Measurements from ENCODE around the gene CPLX3.

Gene CPLX3

DNA sequence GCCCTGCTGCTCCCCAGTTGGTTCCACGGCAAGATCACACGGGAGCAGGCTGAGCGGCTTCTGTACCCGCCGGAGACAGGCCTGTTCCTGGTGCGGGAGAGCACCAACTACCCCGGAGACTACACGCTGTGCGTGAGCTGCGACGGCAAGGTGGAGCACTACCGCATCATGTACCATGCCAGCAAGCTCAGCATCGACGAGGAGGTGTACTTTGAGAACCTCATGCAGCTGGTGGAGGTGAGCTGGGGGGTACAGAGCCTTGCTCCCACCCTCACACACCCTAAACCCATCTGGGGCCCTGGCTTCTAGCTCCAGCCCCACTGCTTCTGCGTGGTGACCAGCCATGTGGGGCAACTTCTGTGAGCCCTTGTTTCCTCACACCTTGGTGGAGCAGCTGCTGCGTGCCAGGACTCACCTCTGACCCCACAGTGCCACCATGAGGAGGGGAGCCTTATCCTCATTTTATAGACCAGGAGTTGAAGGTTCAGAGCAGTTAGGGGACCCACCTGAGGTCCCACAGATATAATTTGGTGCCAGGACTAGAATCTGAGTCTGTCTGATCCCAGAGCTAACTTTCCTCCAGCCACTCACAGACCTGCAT, 27.1 kb upstream of the CPLX3 start:
- no peak overlapping the region for H3K9ac ChIP-seq (ENCODE audit: low read length)

DNA sequence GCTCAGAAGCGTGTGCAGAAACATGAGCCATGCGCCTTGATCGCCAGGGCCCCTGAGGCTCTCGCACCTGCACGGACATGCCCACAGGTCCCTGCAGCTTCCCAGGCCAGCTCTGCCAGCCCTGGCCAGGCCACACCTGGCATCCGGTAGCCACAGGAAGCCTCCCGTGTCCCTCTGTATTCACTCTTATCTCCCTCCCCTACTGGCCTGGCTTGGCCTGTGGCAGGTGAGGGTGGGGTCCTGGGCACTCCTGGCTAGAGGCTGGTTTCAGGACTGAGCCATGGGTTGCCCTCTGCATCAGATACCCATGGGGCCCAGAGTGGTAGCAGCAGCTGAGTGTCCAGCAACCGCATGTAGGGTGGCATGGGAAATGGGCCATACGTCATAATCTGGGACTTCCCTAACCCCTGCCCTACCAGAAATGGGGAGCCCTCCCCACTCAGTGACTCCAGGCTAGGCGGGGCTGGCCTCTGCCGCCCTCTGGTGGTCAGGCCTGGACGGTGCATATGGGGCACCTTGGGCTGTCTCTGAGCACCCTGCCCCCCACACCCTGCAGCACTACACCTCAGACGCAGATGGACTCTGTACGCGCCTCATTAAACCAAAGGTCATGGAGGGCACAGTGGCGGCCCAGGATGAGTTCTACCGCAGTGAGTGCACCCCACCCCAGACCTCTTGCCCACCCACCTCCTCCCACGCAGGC, 26.4 kb upstream of the CPLX3 start:
- no peak overlapping the region for H3K4me3 ChIP-seq (ENCODE audit: low read depth in 1 of 2, low read length in 2 of 2)
- H3K4me1 ChIP-seq (ENCODE audit: insufficient read depth, low read length) = peaks cover 11% of the 10 kb centered on the region
- no peak overlapping the region for H3K9ac ChIP-seq (ENCODE audit: low read length)
- H3K36me3 ChIP-seq (ENCODE audit: insufficient read depth, low read length) = peaks cover 18% of the 10 kb centered on the region
- no peaks in the 10 kb centered on the region for H3K9me3 ChIP-seq (ENCODE audit: low read length)
- no peak overlapping the region for H3K27ac ChIP-seq (ENCODE audit: low read depth, low read length)
- H3K27me3 ChIP-seq (ENCODE audit: control insufficient read depth in 1 of 2, insufficient read depth in 2 of 2, low read length in 2 of 2) = no peaks in the 10 kb centered on the region

More for the DNA sequence above, 27.1 kb upstream of the CPLX3 start:
- Histone ChIP-seq H3K27me3 (ENCODE audit: control insufficient read depth in 1 of 2, insufficient read depth in 2 of 2, low read length in 2 of 2) (no peaks in the 10 kb centered on the region), H3K36me3 (ENCODE audit: insufficient read depth, low read length) (peaks cover 18% of the 10 kb centered on the region), H3K4me1 (ENCODE audit: insufficient read depth, low read length) (peaks cover 11% of the 10 kb centered on the region), H3K4me3 (ENCODE audit: low read depth in 1 of 2, low read length in 2 of 2) (no peak overlapping the region), H3K27ac (ENCODE audit: low read depth, low read length) (no peak overlapping the region), H3K9me3 (ENCODE audit: low read length) (no peaks in the 10 kb centered on the region)

DNA sequence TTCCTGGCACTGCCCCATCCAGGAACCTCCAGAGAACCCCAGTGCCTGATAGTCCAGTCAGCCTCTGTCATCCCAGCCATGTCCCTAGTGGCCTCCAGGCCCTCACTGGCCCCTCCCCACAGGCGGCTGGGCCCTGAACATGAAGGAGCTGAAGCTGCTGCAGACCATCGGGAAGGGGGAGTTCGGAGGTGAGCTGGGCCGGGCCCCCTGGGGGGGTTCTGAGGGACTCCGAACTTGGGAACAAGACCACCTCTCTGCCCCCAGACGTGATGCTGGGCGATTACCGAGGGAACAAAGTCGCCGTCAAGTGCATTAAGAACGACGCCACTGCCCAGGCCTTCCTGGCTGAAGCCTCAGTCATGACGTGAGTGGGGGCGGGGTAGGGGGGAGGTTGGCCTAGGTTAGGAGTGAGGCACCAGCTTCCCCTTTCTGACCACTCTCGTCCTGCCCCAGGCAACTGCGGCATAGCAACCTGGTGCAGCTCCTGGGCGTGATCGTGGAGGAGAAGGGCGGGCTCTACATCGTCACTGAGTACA, 25.8 kb upstream of the CPLX3 start:
- Histone ChIP-seq H3K27me3 (ENCODE audit: control insufficient read depth in 1 of 2, insufficient read depth in 2 of 2, low read length in 2 of 2) (no peaks in the 10 kb centered on the region), H3K9ac (ENCODE audit: low read length) (no peak overlapping the region), H3K27ac (ENCODE audit: low read depth, low read length) (no peak overlapping the region), H3K9me3 (ENCODE audit: low read length) (no peaks in the 10 kb centered on the region), H3K4me3 (ENCODE audit: low read depth in 1 of 2, low read length in 2 of 2) (no peak overlapping the region), H3K36me3 (ENCODE audit: insufficient read depth, low read length) (peaks cover 18% of the 10 kb centered on the region), H3K4me1 (ENCODE audit: insufficient read depth, low read length) (peaks cover 11% of the 10 kb centered on the region)

DNA sequence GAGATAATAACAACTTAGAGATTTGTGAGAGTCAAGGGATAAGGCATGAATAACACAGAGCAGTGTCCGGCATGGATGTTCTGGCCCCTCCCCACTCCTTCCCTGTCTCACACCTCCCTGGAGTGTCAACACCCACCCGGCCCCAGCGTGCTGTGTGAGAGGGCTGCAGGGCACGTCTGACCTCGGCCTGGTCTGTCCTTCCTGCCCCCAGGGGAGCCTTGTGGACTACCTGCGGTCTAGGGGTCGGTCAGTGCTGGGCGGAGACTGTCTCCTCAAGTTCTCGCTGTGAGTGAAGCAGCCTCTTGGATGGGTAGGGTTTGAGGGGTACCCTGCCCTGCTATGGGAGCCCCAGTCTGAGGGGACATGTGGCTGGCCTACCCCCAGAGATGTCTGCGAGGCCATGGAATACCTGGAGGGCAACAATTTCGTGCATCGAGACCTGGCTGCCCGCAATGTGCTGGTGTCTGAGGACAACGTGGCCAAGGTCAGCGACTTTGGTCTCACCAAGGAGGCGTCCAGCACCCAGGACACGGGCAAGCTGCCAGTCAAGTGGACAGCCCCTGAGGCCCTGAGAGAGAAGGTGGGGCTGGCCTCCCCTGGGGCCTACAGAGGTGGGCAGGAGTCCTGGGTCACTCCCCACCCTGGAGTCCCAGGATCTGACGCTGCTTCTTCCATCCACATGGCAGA, 25.0 kb upstream of the CPLX3 start:
- Histone ChIP-seq H3K27me3 (ENCODE audit: control insufficient read depth in 1 of 2, insufficient read depth in 2 of 2, low read length in 2 of 2) (no peaks in the 10 kb centered on the region), H3K9ac (ENCODE audit: low read length) (no peak overlapping the region), H3K36me3 (ENCODE audit: insufficient read depth, low read length) (peaks cover 18% of the 10 kb centered on the region), H3K27ac (ENCODE audit: low read depth, low read length) (no peak overlapping the region), H3K4me1 (ENCODE audit: insufficient read depth, low read length) (peaks cover 11% of the 10 kb centered on the region), H3K4me3 (ENCODE audit: low read depth in 1 of 2, low read length in 2 of 2) (no peak overlapping the region), H3K9me3 (ENCODE audit: low read length) (no peaks in the 10 kb centered on the region)

DNA sequence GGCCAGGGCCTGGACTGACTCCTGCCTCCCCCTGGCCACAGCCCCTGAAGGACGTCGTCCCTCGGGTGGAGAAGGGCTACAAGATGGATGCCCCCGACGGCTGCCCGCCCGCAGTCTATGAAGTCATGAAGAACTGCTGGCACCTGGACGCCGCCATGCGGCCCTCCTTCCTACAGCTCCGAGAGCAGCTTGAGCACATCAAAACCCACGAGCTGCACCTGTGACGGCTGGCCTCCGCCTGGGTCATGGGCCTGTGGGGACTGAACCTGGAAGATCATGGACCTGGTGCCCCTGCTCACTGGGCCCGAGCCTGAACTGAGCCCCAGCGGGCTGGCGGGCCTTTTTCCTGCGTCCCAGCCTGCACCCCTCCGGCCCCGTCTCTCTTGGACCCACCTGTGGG, 24.1 kb upstream of the CPLX3 start:
- peaks cover 18% of the 10 kb centered on the region for H3K36me3 ChIP-seq (ENCODE audit: insufficient read depth, low read length)
- H3K27me3 ChIP-seq (ENCODE audit: control insufficient read depth in 1 of 2, insufficient read depth in 2 of 2, low read length in 2 of 2) = no peaks in the 10 kb centered on the region
- no peak overlapping the region for H3K4me3 ChIP-seq (ENCODE audit: low read depth in 1 of 2, low read length in 2 of 2)

DNA sequence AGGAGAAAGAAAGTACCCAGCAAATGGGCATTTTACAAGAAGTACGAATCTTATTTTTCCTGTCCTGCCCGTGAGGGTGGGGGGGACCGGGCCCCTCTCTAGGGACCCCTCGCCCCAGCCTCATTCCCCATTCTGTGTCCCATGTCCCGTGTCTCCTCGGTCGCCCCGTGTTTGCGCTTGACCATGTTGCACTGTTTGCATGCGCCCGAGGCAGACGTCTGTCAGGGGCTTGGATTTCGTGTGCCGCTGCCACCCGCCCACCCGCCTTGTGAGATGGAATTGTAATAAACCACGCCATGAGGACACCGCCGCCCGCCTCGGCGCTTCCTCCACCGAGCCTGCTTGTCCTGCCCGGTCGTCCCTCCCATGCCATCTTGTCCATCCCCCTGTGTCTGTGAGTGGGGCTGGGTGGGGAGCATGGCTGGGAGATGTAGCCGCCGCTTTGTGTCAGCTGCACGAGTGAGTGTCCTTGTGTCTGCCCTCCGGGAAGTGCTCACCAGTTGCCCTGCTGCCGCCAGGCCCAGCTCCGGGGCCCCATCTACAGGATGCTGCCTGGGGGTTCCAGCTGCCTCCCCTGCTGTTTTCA, 23.5 kb upstream of the CPLX3 start:
- Histone ChIP-seq H3K36me3 (ENCODE audit: insufficient read depth, low read length) (peaks cover 18% of the 10 kb centered on the region), H3K4me3 (ENCODE audit: low read depth in 1 of 2, low read length in 2 of 2) (no peak overlapping the region), H3K27me3 (ENCODE audit: control insufficient read depth in 1 of 2, insufficient read depth in 2 of 2, low read length in 2 of 2) (no peaks in the 10 kb centered on the region), H3K4me1 (ENCODE audit: insufficient read depth, low read length) (peaks cover 11% of the 10 kb centered on the region), H3K9ac (ENCODE audit: low read length) (no peak overlapping the region), H3K9me3 (ENCODE audit: low read length) (no peaks in the 10 kb centered on the region), H3K27ac (ENCODE audit: low read depth, low read length) (no peak overlapping the region)

More for the DNA sequence above, 24.1 kb upstream of the CPLX3 start:
- Histone ChIP-seq H3K27ac (ENCODE audit: low read depth, low read length) (no peak overlapping the region), H3K9ac (ENCODE audit: low read length) (no peak overlapping the region), H3K4me1 (ENCODE audit: insufficient read depth, low read length) (peaks cover 11% of the 10 kb centered on the region), H3K9me3 (ENCODE audit: low read length) (no peaks in the 10 kb centered on the region)

DNA sequence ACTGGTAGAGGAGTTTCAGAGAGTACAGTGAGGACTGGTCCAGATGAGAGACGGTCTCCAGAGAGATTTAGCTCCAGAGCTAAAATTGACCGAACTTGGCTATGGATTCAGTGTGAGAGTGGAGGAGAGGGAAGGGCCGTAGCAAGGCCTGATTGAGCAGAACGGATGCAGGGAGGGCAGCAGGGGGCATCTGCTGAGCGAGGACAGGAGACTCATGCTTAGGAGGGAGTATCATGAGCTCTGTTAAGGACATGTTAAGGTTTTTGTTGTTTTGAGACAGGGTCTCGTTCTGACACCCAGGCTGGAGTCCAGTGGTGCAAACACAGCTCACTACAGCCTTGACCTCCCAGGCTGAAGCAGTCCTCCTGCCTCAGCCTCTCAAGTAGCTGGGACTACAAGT, 21.5 kb upstream of the CPLX3 start:
- Histone ChIP-seq H3K4me1 (ENCODE audit: insufficient read depth, low read length) (peaks cover 6% of the 10 kb centered on the region), H3K9ac (ENCODE audit: low read length) (no peak overlapping the region), H3K27ac (ENCODE audit: low read depth, low read length) (no peak overlapping the region), H3K4me3 (ENCODE audit: low read depth in 1 of 2, low read length in 2 of 2) (no peak overlapping the region), H3K36me3 (ENCODE audit: insufficient read depth, low read length) (peaks cover 9% of the 10 kb centered on the region), H3K27me3 (ENCODE audit: control insufficient read depth in 1 of 2, insufficient read depth in 2 of 2, low read length in 2 of 2) (no peaks in the 10 kb centered on the region), H3K9me3 (ENCODE audit: low read length) (no peaks in the 10 kb centered on the region)

DNA sequence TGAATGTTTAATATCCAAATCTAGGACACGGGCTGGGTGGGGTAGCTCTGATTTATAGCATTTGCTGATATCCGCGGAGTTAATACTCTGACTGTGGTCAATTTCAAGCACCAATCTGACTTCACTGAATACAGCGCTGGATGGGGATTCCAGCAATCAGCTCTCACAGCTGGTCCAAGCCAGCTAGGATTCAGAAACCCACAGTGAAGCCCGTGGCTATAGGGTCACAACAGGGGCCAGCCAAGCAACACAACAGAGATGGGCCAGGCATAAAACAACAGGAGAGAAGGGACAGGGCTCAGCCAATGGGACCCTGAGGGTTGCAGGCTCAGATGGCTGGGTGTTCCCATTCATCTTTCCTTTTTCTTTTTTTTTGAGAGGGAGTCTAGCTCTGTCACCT, 19.1 kb upstream of the CPLX3 start:
- H3K27me3 ChIP-seq (ENCODE audit: control insufficient read depth in 1 of 2, insufficient read depth in 2 of 2, low read length in 2 of 2) = no peaks in the 10 kb centered on the region
- H3K27ac ChIP-seq (ENCODE audit: low read depth, low read length) = no peak overlapping the region
- no peaks in the 10 kb centered on the region for H3K4me1 ChIP-seq (ENCODE audit: insufficient read depth, low read length)
- no peak overlapping the region for H3K9ac ChIP-seq (ENCODE audit: low read length)
- H3K4me3 ChIP-seq (ENCODE audit: low read depth in 1 of 2, low read length in 2 of 2) = no peak overlapping the region
- H3K9me3 ChIP-seq (ENCODE audit: low read length) = no peaks in the 10 kb centered on the region
- H3K36me3 ChIP-seq (ENCODE audit: insufficient read depth, low read length) = no peaks in the 10 kb centered on the region

DNA sequence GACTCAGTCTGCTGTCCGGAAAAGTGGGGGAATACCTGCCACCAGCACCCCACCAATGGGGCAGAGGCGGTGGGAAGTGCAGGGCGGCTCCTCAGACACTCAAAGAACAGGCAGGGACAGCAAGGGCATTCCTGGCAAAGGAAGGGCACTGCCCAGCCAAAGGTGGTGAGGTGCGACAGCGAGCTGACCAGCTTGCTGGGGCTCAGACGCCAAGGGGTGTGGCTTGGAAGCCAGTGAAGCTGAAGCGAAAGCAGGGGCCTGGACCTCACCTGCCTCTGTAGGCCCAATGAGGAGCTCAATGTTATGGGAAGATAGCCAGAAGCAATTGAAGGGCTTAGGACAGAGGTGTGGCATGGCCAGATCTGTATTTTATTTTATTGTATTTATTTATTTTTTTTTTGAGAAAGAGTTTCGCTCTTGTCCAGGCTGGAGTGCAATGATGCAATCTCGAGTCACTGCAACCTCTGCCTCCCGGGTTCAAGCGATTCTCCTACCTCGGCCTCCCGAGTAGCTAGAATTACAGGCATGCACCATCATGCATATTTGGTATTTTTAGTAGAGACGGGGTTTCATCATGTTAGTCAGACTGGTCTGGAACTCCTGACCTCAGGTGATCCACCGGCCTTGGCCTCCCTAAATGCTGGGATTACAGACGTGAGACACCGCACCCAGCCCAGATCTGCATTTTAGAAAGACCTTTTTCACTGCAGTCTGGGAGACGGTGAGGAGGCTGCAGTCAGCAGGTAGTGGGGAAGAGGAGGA, 18.2 kb upstream of the CPLX3 start:
- Histone ChIP-seq H3K9ac (ENCODE audit: low read length) (no peak overlapping the region), H3K36me3 (ENCODE audit: insufficient read depth, low read length) (no peaks in the 10 kb centered on the region), H3K4me3 (ENCODE audit: low read depth in 1 of 2, low read length in 2 of 2) (no peak overlapping the region), H3K9me3 (ENCODE audit: low read length) (no peaks in the 10 kb centered on the region), H3K4me1 (ENCODE audit: insufficient read depth, low read length) (no peaks in the 10 kb centered on the region), H3K27me3 (ENCODE audit: control insufficient read depth in 1 of 2, insufficient read depth in 2 of 2, low read length in 2 of 2) (no peaks in the 10 kb centered on the region), H3K27ac (ENCODE audit: low read depth, low read length) (no peak overlapping the region)

DNA sequence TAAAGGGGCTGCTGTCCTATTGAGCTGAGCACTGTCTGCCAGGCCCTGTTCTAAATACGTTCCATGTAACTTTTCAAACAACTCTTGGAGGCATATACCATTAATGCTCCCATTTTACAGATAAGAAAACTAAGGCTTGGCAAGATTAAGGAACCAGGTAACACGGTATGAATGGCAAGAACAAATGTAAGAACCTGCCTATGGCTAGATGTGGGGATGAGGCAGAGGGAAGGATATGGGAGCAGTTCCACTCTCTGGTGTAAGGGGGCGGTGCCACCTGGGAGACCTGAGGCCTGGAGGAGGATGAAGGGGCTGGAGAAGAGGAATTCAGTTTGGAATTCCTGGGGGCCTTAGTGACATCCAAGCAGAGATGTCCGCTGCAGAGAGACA, 17.6 kb upstream of the CPLX3 start:
- Histone ChIP-seq H3K9ac (ENCODE audit: low read length) (no peak overlapping the region), H3K27ac (ENCODE audit: low read depth, low read length) (no peak overlapping the region), H3K4me3 (ENCODE audit: low read depth in 1 of 2, low read length in 2 of 2) (no peak overlapping the region)

DNA sequence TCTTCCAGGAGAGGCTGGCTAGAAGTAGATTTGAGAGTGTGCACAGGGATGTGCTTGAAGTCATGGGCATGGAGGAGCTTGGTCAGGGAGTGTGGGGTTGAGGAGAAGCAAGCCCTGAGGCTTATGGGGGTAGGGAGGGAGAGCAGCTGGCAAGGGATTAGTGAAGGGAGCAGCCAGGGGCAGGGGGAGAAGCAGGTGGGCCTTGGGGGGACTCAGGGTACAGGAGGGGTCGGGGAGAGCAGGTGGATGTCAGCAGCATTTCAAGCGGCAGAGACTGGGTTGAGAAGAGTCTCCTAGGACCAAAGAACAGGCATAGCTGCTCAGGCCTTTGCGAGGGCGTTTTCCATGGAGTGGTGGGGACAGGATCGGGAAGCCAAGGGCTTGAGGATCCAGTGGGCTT, 17.2 kb upstream of the CPLX3 start:
- H3K9me3 ChIP-seq (ENCODE audit: low read length) = no peaks in the 10 kb centered on the region
- no peaks in the 10 kb centered on the region for H3K27me3 ChIP-seq (ENCODE audit: control insufficient read depth in 1 of 2, insufficient read depth in 2 of 2, low read length in 2 of 2)
- no peak overlapping the region for H3K9ac ChIP-seq (ENCODE audit: low read length)
- no peak overlapping the region for H3K4me3 ChIP-seq (ENCODE audit: low read depth in 1 of 2, low read length in 2 of 2)
- no peaks in the 10 kb centered on the region for H3K4me1 ChIP-seq (ENCODE audit: insufficient read depth, low read length)
- H3K27ac ChIP-seq (ENCODE audit: low read depth, low read length) = no peak overlapping the region
- H3K36me3 ChIP-seq (ENCODE audit: insufficient read depth, low read length) = no peaks in the 10 kb centered on the region

More for the DNA sequence above, 17.6 kb upstream of the CPLX3 start:
- no peaks in the 10 kb centered on the region for H3K9me3 ChIP-seq (ENCODE audit: low read length)
- no peaks in the 10 kb centered on the region for H3K36me3 ChIP-seq (ENCODE audit: insufficient read depth, low read length)
- no peaks in the 10 kb centered on the region for H3K4me1 ChIP-seq (ENCODE audit: insufficient read depth, low read length)
- H3K27me3 ChIP-seq (ENCODE audit: control insufficient read depth in 1 of 2, insufficient read depth in 2 of 2, low read length in 2 of 2) = no peaks in the 10 kb centered on the region

All from muscle layer of colon (tissue), 2 donors.